GM19238 (cell line): ENCODE data around the gene A3GALT2.

ENCODE experiments used
- DNase-seq: peaks from one replicate; pipeline ENCODE4 v3.0.0; 2011; ENCODE audit warnings: low spot score; ENCODE audit not compliant: insufficient read length

The A3GALT2 gene

DNA sequence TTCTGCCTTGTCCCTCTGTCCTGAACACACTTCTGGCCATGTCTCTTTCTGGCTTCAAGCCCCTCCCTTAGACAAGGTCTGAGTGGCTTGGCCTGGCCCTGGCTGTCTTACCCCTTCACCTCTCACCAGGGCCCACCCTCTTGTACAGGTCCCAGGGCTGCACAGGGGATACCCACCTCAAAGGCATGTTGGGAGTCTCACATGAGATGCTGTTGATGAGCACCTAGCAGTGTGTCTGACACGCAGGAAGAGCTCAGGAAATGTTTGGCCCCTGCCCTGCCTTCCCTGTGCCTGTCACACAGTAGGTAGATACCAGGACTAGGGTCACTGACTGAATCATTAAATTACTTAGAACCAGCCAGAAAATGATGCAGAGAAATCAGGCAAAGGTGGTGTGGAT, 48.0 kb downstream of the A3GALT2 start:
- no peak for DNase-seq

DNA sequence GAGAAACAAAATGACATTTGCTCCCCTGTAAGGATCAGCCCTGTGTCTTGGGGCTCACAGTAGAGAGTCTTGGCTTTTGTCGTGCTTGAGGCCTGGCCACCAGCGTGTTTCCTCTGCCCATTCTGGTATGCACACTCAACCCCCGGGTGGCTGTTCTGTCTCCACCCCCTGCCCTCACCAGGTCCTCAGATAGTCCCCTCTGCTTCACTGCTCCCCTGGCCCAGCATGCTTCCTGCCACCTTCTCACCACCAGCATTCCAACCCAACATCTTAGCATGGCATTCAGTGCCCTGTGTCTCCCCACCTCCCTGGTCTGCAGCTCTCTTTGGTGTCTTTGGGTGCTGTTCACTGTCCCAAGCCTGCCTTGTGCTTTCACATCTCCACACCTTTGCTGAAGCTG, 48.4 kb downstream of the A3GALT2 start:
- no peak for DNase-seq

- no peak for DNase-seq
Measured at GRCh38 chr1:33271666-33272505, 49.0 kb downstream of the A3GALT2 start.

- DNase-seq: no peak
Measured at GRCh38 chr1:33270808-33271465, 50.0 kb downstream of the A3GALT2 start.

- DNase-seq: no peak
Measured at GRCh38 chr1:33270379-33270778, 50.5 kb downstream of the A3GALT2 start.

GRCh38 chr1:33269621-33270020, 51.3 kb downstream of the A3GALT2 start:
- DNase-seq: no peak

- no peak for DNase-seq
Measured at GRCh38 chr1:33268927-33269610, 51.8 kb downstream of the A3GALT2 start.

DNA sequence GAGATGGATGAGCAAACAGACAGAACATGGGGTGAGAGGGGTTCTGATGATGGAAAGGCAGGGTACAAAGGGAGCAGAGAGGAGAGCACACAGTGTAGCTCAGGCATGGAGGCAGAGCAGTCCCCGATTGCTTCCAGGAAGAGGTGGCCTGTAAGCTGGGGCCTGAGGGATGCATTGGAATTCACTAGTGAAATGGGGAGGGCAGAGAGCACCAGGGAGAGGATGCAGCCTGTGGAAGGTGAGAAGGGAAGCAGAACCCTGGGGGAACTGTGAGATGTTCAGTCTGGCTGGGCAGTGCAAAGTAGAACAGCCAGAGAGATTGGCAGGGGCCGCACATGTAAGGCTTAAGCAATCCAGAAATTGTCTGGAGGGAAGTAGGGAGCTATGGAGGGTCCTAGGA, 52.4 kb downstream of the A3GALT2 start:
- no peak for DNase-seq

GRCh38 chr1:33267468-33268205, 53.3 kb downstream of the A3GALT2 start:
- no peak for DNase-seq

- DNase-seq: no peak
Measured at GRCh38 chr1:33266766-33267165, 54.1 kb downstream of the A3GALT2 start.

GRCh38 chr1:33265780-33266605, 54.9 kb downstream of the A3GALT2 start:
- no peak for DNase-seq

- no peak for DNase-seq
Measured at GRCh38 chr1:33263890-33264504, 56.9 kb downstream of the A3GALT2 start.

- no peak for DNase-seq
Measured at GRCh38 chr1:33261344-33261743, 59.6 kb downstream of the A3GALT2 start.

GRCh38 chr1:33260439-33260838, 60.5 kb downstream of the A3GALT2 start:
- no peak for DNase-seq

DNA sequence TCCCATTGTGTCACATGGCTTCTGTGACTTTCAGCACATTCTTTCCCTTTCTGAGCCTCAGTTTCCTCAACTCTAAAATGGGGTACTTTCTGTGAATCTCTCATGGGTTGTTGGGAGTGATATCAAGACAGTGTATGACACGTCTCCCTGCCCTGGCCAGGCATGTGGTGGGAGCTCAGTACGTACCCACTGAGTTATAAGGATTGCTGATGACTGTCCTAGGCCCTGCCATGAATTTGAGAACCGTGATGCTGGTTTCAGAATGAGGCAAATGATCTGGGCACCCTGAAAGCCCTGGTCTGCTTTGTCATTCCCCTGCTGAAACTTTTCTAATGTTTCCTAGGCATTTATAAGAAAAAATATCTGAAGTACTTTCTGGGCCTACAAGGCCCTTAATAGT, 61.0 kb downstream of the A3GALT2 start:
- no peak for DNase-seq

DNA sequence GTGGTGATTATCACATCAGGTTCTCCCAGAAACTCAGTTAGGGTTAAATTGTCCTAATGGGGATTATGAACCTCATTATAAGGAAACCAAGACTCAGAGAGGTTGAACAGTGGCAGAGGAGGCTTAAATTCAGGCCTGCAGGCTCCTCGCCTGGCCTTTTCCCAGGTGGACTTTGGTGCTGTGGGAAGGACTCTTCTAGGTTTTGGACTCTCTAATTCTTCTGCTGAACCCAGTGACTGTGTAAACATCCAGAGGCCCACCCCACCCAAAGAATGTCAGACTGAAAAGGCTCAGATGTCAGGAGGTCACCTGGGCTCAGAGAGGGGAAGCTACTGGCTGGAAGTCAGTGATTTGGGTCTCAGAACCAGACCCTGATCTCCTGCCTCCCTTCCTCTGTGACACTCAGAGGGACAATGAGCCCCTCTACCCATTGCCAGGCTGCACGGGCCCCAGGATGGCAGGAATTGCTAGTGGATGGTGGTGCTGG, 62.1 kb downstream of the A3GALT2 start:
- DNase-seq: no peak

DNA sequence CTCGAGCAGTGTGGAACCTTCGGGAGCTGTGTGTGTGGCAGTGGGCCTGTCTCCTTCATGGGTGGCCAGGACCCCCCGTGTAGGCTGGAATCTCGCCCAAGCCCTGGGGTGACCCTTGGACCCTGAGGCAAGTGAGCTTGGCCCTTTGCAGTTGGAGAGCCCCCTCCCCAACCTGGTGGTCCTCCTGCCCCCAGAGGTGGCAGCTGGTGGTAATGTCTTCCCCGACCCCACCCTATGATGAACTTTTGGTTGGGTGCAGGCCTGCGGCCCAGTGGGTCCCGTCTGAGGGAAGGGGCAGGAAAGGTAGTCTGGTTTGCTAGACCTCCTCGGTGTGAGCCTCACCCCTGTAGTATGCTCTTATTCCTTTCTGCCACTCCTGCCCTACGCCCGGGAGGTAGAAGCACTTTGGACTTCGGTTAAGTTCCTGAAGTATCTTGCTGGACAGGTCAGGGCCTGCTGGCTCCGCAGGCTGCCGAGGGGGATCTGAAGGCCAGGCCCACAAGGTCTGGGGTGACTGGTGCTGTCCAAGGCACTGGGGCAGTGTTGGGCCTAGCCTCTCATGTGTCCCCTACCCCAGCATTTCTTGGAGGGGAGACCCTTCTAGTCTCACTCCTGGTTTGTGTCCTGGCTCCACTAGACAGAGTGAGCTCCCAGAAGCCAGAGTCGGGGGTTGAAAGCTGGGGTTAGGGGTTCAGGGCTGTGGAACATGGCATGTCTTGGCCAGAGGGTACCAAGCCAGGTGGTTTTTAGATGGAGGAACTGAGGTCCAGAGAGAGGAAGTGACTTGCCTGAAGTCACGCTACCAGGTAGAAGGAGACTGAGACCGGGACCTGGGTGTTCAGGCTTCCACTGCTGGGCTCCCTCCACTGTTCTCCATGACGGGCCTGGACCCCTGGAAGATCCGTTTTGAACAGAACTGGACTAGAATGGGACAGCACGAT, 62.9 kb downstream of the A3GALT2 start:
- no peak for DNase-seq

- DNase-seq: no peak
Measured at GRCh38 chr1:33257207-33257771, 63.6 kb downstream of the A3GALT2 start.
